Renal pelvis (tissue), 12 donors: Measurements from ENCODE around the gene MUC5B. TPM values are rescaled to one million over a fixed set of nuclear protein-coding genes. Genes with fewer than 3 reads are reported as not detected.
"Not testable (repeated sequence)": the region's sequence is repeated elsewhere in the genome, so short reads cannot be mapped to it uniquely, and the experiment has no call there.

Experiments
- DNase-seq: peaks from one replicate; pipeline ENCODE4 v3.0.0-alpha.2; 2013
- long read RNA-seq, 16 experiments: transcript quantifications; one replicate each; lab custom pipeline, GENCODE V29; 2026
- polyA plus RNA-seq, 3 donors: library from polyadenylated mRNA; unstranded; fragments of 120-200 nt; gene quantifications; one replicate each; pipeline ENCODE4 v1.2.1, GENCODE V29; 2013; ENCODE audit not compliant: insufficient read length in 3 of 3

The MUC5B gene
- polyA plus RNA-seq, result under 1 TPM; 0.01 to 0.22 (median 0.18) TPM
- long read RNA-seq, donor 1, result 0 reads
- long read RNA-seq, donor 2, result 0 reads
- long read RNA-seq, donor 3, result 0 reads
- long read RNA-seq, donor 4, result 0 reads
- long read RNA-seq, donor 5, result 0 reads
- long read RNA-seq, donor 6, result 0 reads
- long read RNA-seq, donor 7, result 0 reads
- long read RNA-seq, donor 8, result 0 reads
- long read RNA-seq, donor 9, result 0 reads
- long read RNA-seq, donor 10, result 0 reads
- long read RNA-seq, donor 11, result 0 reads
- long read RNA-seq, donor 12, result 0 reads
- long read RNA-seq, donor 13, result 0 reads
- long read RNA-seq, donor 14, result 0 reads
- long read RNA-seq, donor 15, result 0 reads
- long read RNA-seq, donor 16, result 0 reads

GRCh38 chr11:1222491-1223345 lies at the start of gene MUC5B:
MUC5B (plus strand) TSS chr11:1223066; CDS start chr11:1223124, 58 bp downstream.
- DNase-seq, result no peak

- not testable (repeated sequence) for DNase-seq
Measured at GRCh38 chr11:1173396-1173795, 49.5 kb upstream of the MUC5B start.

GRCh38 chr11:1174441-1175370 lies 48.2 kb upstream of the MUC5B start:
- no peak for DNase-seq

- DNase-seq, result no peak
Measured at GRCh38 chr11:1175461-1176223, 47.2 kb upstream of the MUC5B start.

- DNase-seq, result no peak
Measured at GRCh38 chr11:1176224-1177019, 46.4 kb upstream of the MUC5B start.

- DNase-seq, result no peak
Measured at GRCh38 chr11:1177020-1177770, 45.7 kb upstream of the MUC5B start.

GRCh38 chr11:1177771-1178090 lies 45.1 kb upstream of the MUC5B start:
- DNase-seq, result no peak

GRCh38 chr11:1178201-1178885 lies 44.5 kb upstream of the MUC5B start:
- DNase-seq, result no peak

GRCh38 chr11:1178906-1179305 lies 44.0 kb upstream of the MUC5B start:
- no peak for DNase-seq

GRCh38 chr11:1179641-1180040 lies 43.2 kb upstream of the MUC5B start:
- no peak for DNase-seq

GRCh38 chr11:1180171-1180570 lies 42.7 kb upstream of the MUC5B start:
- DNase-seq, result no peak

GRCh38 chr11:1180947-1181391 lies 41.9 kb upstream of the MUC5B start:
- no peak for DNase-seq

- no peak for DNase-seq
Measured at GRCh38 chr11:1181420-1181819, 41.4 kb upstream of the MUC5B start.

GRCh38 chr11:1181853-1182535 lies 40.9 kb upstream of the MUC5B start:
- DNase-seq, result no peak

- DNase-seq, result not testable (repeated sequence)
Measured at GRCh38 chr11:1184139-1184538, 38.7 kb upstream of the MUC5B start.

- not testable (repeated sequence) for DNase-seq
Measured at GRCh38 chr11:1188451-1189130, 34.3 kb upstream of the MUC5B start.

- not testable (repeated sequence) for DNase-seq
Measured at GRCh38 chr11:1189816-1190215, 33.0 kb upstream of the MUC5B start.
